Activated T-helper 1 cell treated with anti-CD3 and anti-CD28 coated beads, Interleukin-12 subunit alpha, Interleukin-12 subunit beta, Interleukin-2, Interleukin-4 antibody, amounts not matched to agents 30 ng/mL and 10 ng/mL and 1 ng/mL, durations not matched to agents 14 hours and 24 hours and 36 hours (primary cell): ENCODE results near the gene MREG. TPM values are rescaled to one million over a fixed set of nuclear protein-coding genes. Genes with fewer than 3 reads are reported as not detected.
A peak's percentile ranks its signal among the peaks of the same experiment; 100 is the strongest.

Experiments
- DNase-seq: peaks from one replicate; pipeline ENCODE4 v3.0.0; 2021; ENCODE audit warnings: low spot score
- H3K27ac Mint-ChIP-seq: one replicate; pipeline ENCODE4 v1.8.0; 2021; ENCODE audit warnings: mild to moderate bottlenecking, mixed read lengths
- H3K27me3 Mint-ChIP-seq: one replicate; pipeline ENCODE4 v1.8.0; 2022; ENCODE audit warnings: mild to moderate bottlenecking, moderate library complexity, mixed read lengths; ENCODE audit not compliant: insufficient read depth
- H3K36me3 Mint-ChIP-seq: one replicate; pipeline ENCODE4 v1.8.0; 2021; ENCODE audit warnings: low read depth, mixed read lengths
- H3K4me1 Mint-ChIP-seq: one replicate; pipeline ENCODE4 v1.8.0; 2021; ENCODE audit warnings: low read depth, mixed read lengths
- H3K4me3 Mint-ChIP-seq: one replicate; pipeline ENCODE4 v1.8.0; 2021; ENCODE audit warnings: mild to moderate bottlenecking, moderate library complexity, mixed read lengths
- H3K9me3 Mint-ChIP-seq: one replicate; pipeline ENCODE4 v1.8.0; 2021; ENCODE audit warnings: mixed read lengths
- intact Hi-C: fragments of 100-400 bp; cut with micrococcal nuclease; formaldehyde crosslinking; loops from one replicate; pipeline ENCODE4 v1.15.1; 2024
- total RNA-seq: library from RNA; stranded (reverse); gene quantifications from 2 replicates; pipeline ENCODE4 v1.2.3, GENCODE V29; 2022

The MREG gene
- total RNA-seq, 1 donor from 2014 or later: 10.1 TPM

GRCh38 chr2:216039918-216040317 is 26.6 kb upstream of the MREG start:
- Mint-ChIP-seq H3K27me3 (no peaks in the 10 kb centered on the region), H3K36me3 (peaks cover 23% of the 10 kb centered on the region), H3K4me1 (peaks cover under 1% of the 10 kb centered on the region), H3K4me3 (no peak overlapping the region), H3K9me3 (no peaks in the 10 kb centered on the region), H3K27ac (no peak overlapping the region)
- DNase-seq: no peak
- intact Hi-C loops: no loop called here

GRCh38 chr2:216034065-216034464 is 20.7 kb upstream of the MREG start:
- Mint-ChIP-seq H3K27me3 (no peaks in the 10 kb centered on the region), H3K9me3 (no peaks in the 10 kb centered on the region), H3K4me3 (no peak overlapping the region), H3K36me3 (peaks cover 25% of the 10 kb centered on the region), H3K27ac (peak overlapping the region; percentile 64), H3K4me1 (peaks cover 47% of the 10 kb centered on the region)
- intact Hi-C loops: loop anchor here (1.0 to 2.0 kb wide), 4 partner anchors 47 to 633 kb away; partner anchors contain the start of genes PECR and TMEM169
- peak; percentile 65 for DNase-seq

- H3K9me3 Mint-ChIP-seq: no peaks in the 10 kb centered on the region
- peaks cover 25% of the 10 kb centered on the region for H3K36me3 Mint-ChIP-seq
- no peak overlapping the region for H3K4me3 Mint-ChIP-seq
- no peaks in the 10 kb centered on the region for H3K27me3 Mint-ChIP-seq
- H3K4me1 Mint-ChIP-seq: peaks cover 47% of the 10 kb centered on the region
- no peak overlapping the region for H3K27ac Mint-ChIP-seq
- intact Hi-C loops: loop anchor here (2.0 kb wide), 1 partner anchor 173 kb away; no protein-coding TSS in a partner anchor
- no peak for DNase-seq
Measured at GRCh38 chr2:216033403-216033802, 20.1 kb upstream of the MREG start.

GRCh38 chr2:216031960-216032689 is 18.8 kb upstream of the MREG start:
- intact Hi-C loops: loop anchor here (1.0 to 2.0 kb wide), 6 partner anchors 13 to 380 kb away; partner anchors contain the start of gene SMARCAL1
- H3K27me3 Mint-ChIP-seq: no peaks in the 10 kb centered on the region
- DNase-seq: no peak
- peaks cover 47% of the 10 kb centered on the region for H3K4me1 Mint-ChIP-seq
- H3K27ac Mint-ChIP-seq: peak overlapping the region; percentile 90
- H3K4me3 Mint-ChIP-seq: peak overlapping the region; percentile 54
- H3K36me3 Mint-ChIP-seq: peaks cover 23% of the 10 kb centered on the region
- H3K9me3 Mint-ChIP-seq: no peaks in the 10 kb centered on the region

GRCh38 chr2:216030216-216030615 is 16.9 kb upstream of the MREG start:
- Mint-ChIP-seq H3K27ac (peak overlapping the region; percentile 72), H3K4me3 (no peak overlapping the region)

GRCh38 chr2:216029416-216030129 is 16.2 kb upstream of the MREG start:
- H3K27ac Mint-ChIP-seq: peak overlapping the region; percentile 73
- H3K4me1 Mint-ChIP-seq: peaks cover 47% of the 10 kb centered on the region
- no peak overlapping the region for H3K4me3 Mint-ChIP-seq
- intact Hi-C loops: no loop called here
- no peak for DNase-seq
- no peaks in the 10 kb centered on the region for H3K27me3 Mint-ChIP-seq
- H3K9me3 Mint-ChIP-seq: no peaks in the 10 kb centered on the region
- peaks cover 20% of the 10 kb centered on the region for H3K36me3 Mint-ChIP-seq

More at GRCh38 chr2:216030216-216030615, 16.9 kb upstream of the MREG start:
- Mint-ChIP-seq H3K27me3 (no peaks in the 10 kb centered on the region), H3K4me1 (peaks cover 47% of the 10 kb centered on the region), H3K36me3 (peaks cover 20% of the 10 kb centered on the region), H3K9me3 (no peaks in the 10 kb centered on the region)
- intact Hi-C loops: no loop called here
- DNase-seq: no peak

GRCh38 chr2:216024779-216025336 is 11.5 kb upstream of the MREG start:
- Mint-ChIP-seq H3K36me3 (peaks cover 8% of the 10 kb centered on the region), H3K27ac (no peak overlapping the region), H3K27me3 (no peaks in the 10 kb centered on the region), H3K4me3 (no peak overlapping the region), H3K4me1 (peaks cover 3% of the 10 kb centered on the region), H3K9me3 (no peaks in the 10 kb centered on the region)
- no peak for DNase-seq
- intact Hi-C loops: no loop called here

GRCh38 chr2:216023055-216023648 is 9.8 kb upstream of the MREG start:
- Mint-ChIP-seq H3K27ac (no peak overlapping the region), H3K4me1 (peaks cover 8% of the 10 kb centered on the region), H3K4me3 (no peak overlapping the region), H3K36me3 (peaks cover 5% of the 10 kb centered on the region), H3K9me3 (no peaks in the 10 kb centered on the region), H3K27me3 (no peaks in the 10 kb centered on the region)
- intact Hi-C loops: loop anchor here (1.0 kb wide), 1 partner anchor 73 kb away; no protein-coding TSS in a partner anchor
- peak; percentile 30 for DNase-seq

GRCh38 chr2:216021768-216022565 is 8.6 kb upstream of the MREG start:
- no peak for DNase-seq
- H3K36me3 Mint-ChIP-seq: peaks cover 5% of the 10 kb centered on the region
- H3K27ac Mint-ChIP-seq: no peak overlapping the region
- H3K9me3 Mint-ChIP-seq: no peaks in the 10 kb centered on the region
- no peak overlapping the region for H3K4me3 Mint-ChIP-seq
- intact Hi-C loops: no loop called here
- H3K4me1 Mint-ChIP-seq: peaks cover 15% of the 10 kb centered on the region
- H3K27me3 Mint-ChIP-seq: no peaks in the 10 kb centered on the region

- Mint-ChIP-seq H3K4me1 (peaks cover 44% of the 10 kb centered on the region), H3K4me3 (no peak overlapping the region), H3K27ac (no peak overlapping the region), H3K9me3 (no peaks in the 10 kb centered on the region), H3K27me3 (no peaks in the 10 kb centered on the region), H3K36me3 (peaks cover 3% of the 10 kb centered on the region)
- intact Hi-C loops: loop anchor here (5.0 to 10.0 kb wide), 3 partner anchors 36 to 704 kb away; partner anchors contain the start of genes ATIC and RPL37A
- DNase-seq: no peak
Measured at GRCh38 chr2:216018709-216019108, 5.4 kb upstream of the MREG start.

GRCh38 chr2:216017365-216017764 is 4.0 kb upstream of the MREG start:
- peak overlapping the region; percentile 47 for H3K27ac Mint-ChIP-seq
- H3K4me3 Mint-ChIP-seq: no peak overlapping the region
- no peaks in the 10 kb centered on the region for H3K27me3 Mint-ChIP-seq
- intact Hi-C loops: loop anchor here (5.0 to 10.0 kb wide), 3 partner anchors 35 to 703 kb away; partner anchors contain the start of genes ATIC and RPL37A
- peaks cover 52% of the 10 kb centered on the region for H3K4me1 Mint-ChIP-seq
- no peak for DNase-seq
- H3K9me3 Mint-ChIP-seq: no peaks in the 10 kb centered on the region
- peaks cover 3% of the 10 kb centered on the region for H3K36me3 Mint-ChIP-seq

- Mint-ChIP-seq H3K4me3 (peak overlapping the region; percentile 32), H3K36me3 (peaks cover 5% of the 10 kb centered on the region), H3K4me1 (peaks cover 59% of the 10 kb centered on the region)
Measured at GRCh38 chr2:216016581-216016980, 3.2 kb upstream of the MREG start.

More at GRCh38 chr2:216016581-216016980, 3.2 kb upstream of the MREG start:
- DNase-seq: no peak
- Mint-ChIP-seq H3K27me3 (peaks cover 2% of the 10 kb centered on the region), H3K9me3 (no peaks in the 10 kb centered on the region), H3K27ac (peak overlapping the region; percentile 82)
- intact Hi-C loops: loop anchor here (1.0 to 10.0 kb wide), 4 partner anchors 16 to 702 kb away; partner anchors contain the start of genes ATIC and RPL37A
